Pulmonary artery endothelial cell (primary cell): Measurements from ENCODE around the gene NR3C1. TPM values are rescaled to one million over a fixed set of nuclear protein-coding genes. Genes with fewer than 3 reads are reported as not detected.

Experiments
- DNase-seq: peaks from one replicate; pipeline ENCODE4 v3.0.0-alpha.2; 2011; ENCODE audit warnings: low read depth, low spot score
- total RNA-seq: library from RNA; depleted of rRNA; stranded (reverse); fragments of >200 nt; gene quantifications from 2 replicates; pipeline ENCODE4 v1.2.3, GENCODE V29; 2014

Gene NR3C1
- total RNA-seq, 1 donor from 2014 or later = 25.0 TPM

DNA sequence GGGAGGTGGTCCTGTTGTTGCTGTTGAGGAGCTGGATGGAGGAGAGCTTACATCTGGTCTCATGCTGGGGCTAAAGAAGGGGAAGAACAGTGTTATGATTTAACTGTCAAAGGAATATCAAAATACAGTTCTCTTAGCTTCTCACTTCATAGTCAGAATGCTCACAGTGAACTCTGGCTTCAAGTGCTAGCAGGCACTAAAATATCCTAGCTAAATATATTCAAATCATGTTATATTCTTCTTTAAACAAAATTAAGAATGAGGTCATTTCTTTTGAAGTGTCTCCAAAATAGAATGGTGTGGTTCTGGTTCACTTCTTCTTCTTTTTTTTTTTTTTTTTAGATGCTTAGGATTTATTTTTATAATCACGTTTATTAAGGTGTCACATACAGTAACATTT, 89.4 kb downstream of the NR3C1 start:
- no peak for DNase-seq

DNA sequence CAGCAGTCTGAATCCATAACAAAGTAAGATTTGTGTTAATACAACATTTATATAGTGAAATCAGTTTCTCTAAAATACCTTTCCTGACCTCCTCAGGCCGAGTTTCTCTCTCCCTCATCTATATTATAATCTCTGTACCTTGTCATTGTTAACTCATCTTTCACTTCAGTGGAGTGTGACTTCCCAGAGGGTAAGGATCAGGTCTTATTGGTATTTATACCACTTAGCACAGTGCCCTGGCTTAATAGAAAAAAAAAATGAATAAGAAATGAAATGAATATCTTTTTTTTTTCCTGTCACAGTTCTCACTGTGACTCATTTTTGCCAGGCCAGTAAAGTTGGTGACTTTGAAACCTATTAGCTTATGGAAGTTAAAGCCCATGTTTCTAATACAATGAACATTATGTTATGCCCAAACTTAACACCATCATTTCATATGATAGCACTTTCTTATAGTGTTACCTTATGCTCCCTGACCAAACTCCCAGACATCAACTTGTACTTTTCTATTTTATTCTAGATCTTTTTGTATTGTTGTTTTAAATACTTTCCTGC, 90.1 kb downstream of the NR3C1 start:
- DNase-seq = no peak

DNA sequence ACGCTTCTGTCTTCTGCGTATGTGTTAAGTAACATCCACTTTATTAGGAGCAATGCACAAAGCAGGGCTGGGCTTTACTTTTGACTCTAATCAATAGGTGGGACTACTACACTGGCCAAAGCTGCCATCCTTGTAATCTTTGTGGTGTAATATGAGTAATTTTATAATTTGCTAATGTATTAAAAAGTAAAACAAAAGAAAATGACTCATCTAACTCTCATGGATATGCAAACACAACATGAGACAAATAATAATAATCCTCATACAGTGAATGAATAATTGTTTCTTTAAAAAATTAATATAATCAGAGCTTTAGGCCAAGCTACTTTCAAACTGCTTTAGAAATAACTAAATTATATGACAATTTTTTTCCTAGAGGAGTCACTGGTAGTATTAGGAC, 90.7 kb downstream of the NR3C1 start:
- DNase-seq = no peak

DNA sequence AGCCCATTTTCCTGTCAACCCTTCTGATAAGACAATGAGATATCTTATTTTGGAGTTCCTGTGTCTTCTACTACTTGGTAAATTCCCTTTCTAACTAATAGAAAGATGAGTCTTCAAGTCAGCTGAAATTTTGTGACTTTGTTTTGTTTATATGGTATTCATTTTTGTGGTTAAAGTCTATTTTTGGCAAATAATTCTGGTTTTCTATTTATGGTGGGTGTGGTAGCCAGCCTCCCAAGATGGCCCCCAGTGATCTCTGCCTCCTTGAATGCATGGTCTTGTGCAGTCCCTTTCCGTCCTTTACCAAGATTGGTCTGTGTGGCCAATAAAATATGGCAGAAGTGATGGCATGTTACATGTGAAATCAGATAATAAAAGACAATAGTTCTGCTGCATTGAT, 91.5 kb downstream of the NR3C1 start:
- no peak for DNase-seq

DNA sequence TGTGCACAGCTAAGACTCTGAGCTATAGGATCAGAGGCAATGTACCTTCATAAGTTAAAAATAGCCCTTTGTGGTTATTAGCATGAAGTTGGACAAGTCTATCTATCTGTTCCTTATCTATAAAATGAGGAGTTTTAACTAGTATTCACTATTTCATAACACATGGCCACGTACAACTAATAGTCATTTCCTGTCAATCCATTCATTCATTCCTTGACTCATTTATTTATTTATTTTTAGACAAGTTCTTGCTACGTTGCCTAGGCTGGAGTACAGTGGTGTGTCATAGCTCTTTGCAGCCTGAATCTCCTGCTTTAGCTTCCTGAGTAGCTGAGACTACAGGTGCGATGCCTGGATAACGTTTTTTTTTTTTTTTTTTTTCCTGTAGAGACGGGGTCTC, 92.1 kb downstream of the NR3C1 start:
- peak; percentile 63 for DNase-seq

DNA sequence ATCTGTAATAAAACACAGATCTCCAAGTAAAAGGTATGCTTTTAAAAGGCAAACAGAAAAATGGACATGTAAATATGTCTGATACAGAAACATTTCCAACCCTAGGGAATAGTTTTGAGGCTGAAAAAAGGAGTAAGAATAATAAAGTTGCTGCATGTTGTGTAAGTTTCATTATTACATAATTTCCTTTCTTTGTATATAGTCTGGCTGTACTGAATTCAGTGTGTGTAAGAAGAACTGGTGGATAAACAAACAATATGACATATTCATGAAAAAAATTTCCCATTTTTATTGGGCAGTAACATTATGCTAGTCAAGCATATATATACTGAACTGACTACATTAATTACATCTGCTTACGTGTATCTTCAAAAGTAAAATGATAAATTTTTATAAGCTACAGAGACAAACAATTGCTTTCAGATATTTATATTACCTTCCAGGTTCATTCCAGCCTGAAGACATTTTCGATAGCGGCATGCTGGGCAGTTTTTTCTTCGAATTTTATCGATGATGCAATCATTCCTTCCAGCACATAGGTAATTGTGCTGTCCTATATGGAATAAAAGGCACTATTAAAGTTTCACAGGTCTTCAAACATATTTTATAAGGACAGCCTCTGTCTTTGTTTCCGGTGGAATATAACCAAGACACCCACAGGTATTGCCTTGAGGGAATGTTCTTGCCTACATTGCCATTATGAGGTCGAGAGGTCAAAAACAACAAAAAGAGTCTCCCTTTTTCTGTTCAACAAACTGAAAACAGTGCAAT, 93.6 kb downstream of the NR3C1 start:
- DNase-seq = no peak

DNA sequence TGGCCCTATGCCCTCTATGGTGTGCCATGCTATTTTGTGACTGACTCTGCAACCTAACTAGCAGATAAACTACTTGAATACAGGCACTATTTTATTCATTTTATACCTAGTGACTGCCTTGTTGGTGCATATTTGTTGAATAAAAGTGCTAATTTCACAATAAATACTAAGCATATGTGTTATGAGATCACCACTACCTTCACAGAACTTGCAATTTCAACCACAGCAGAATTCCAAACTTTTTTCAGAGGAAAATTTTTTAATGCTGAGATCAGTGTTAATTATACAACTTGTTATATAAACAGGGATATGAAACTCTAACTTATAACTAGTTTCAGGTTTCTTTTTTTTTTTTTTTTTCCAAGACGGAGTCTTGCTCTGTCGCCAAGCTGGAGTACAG, 94.8 kb downstream of the NR3C1 start:
- no peak for DNase-seq

DNA sequence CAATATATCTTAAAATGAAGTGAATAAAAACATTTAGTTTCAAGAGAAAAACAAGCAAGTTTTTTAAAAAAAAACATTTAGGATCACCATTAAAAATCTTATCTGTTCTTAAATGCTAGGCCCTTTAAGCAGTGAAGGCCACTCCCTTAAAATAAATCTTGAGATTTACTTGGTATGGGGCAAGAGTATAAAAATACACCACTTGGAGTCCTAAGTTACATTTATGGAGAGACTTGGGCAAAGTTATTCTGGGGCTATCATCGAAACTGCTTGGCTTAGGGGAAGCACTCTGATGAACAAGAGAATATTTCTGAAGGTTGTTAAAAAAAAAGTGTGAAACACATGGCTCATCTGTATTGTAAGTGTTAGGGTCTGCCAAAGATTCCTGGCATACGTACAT, 97.4 kb downstream of the NR3C1 start:
- DNase-seq = no peak

DNA sequence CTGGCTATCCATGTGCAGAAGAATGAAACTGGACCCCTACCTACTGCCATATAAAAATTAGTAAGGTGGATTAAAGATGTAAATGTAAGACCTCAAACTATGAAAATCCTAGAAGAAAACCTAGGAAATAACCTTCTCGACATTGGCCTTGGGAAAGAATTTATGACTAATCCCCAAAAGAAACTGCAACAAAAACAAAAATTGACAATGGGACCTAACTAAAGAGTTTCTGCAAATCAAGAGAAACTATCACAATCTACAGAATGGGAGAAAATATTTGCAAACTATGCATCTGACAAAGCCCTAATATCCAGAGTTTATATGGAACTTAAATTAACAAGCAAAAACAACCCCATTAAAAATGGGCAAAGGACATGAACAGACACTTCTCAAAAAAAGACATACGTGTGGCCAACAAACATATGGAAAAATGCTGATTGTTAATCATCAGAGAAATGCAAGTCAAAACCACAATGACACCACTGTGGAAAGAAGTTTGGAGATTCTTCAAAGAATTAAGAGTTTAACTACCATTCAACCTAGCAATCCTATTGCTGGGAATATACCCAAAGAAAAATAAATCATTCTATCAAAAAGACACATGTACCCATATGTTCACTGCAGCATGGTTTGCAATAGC, 98.5 kb downstream of the NR3C1 start:
- no peak for DNase-seq

DNA sequence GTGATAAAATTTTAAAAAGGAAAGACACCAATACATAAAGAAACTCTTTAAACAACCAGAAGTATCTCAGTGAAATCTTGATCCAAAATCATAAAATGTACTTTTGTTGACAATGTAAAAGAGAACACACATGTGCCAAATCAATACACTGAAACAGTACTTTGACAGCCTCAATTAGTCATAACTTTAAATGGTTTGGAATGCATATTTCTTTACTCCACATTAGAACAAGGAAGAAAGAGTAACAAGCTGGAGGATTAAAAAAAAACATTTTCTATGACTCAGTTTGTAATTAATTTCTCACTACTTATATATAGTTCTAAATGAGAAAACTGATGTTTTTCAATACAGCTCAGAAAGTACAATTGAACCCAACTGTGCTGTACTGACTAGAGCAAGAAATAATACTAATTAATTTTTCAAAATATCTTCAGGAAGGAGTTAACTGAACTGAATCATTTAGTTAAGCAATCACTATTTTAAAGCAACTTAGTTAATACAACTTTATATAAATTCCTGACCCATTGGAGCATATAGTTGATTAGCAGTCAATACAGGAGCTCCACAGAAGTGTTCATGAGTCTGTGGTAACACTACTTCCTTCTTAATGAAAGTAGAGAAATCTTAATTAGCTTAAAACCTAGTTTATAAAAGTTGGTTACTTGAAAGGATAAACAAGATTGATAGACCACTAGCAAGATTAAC, 101.0 kb downstream of the NR3C1 start:
- DNase-seq = no peak

DNA sequence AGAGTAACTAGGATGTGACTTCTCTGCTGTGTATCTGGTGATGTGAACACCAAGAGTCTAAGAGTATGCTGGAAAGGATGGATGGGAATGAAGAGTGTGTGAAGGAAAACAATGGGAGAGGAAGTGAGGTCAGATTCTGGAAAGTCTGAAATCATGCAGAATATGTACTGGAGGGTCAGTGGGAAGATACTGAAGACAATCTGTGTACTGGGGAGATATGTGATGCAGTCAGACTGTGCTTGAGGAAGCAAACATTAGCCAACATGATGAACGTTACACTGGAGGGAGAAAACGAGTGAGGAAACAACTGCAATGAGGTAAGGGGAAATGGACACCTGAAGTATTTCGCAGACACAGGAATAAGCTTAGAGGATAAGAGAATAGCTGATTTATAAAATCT, 105.7 kb downstream of the NR3C1 start:
- no peak for DNase-seq

DNA sequence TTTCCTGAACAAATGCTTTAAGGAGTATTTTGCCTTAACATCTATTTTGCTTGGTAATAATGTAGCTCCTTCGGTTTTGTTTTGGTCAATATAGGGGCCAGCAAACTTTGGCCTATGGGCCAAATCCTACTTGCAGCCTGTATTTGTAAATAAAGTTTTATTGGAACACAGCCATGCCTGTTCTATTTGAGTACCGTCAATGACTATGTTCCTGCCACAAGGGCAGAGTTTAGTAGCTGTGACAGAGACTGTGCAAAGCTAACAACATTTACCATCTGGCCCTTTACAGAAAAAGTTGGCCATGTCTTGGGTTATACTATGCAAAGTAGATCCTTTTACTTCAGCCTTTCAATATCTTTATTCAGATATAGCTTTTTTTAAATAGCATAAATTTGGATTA, 113.4 kb downstream of the NR3C1 start:
- no peak for DNase-seq

DNA sequence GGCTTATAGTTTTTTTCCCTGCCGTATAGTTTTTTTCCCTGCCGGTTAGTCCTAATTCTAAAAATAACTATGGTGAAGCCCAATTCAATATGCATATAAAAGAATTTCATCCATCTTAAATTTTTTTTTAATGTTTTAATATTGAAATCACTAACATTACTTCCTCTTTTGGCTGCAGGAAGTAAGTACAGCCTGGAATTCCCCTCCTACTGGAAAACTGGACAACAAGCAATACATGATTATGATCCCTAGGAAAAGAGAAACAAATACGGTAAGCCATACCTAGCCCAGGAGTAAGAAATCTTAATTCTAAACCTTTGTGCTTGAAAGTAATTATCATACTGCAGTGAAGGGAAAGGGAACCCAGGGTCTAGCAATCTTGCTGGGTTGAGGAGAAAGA, 119.0 kb downstream of the NR3C1 start:
- no peak for DNase-seq

DNA sequence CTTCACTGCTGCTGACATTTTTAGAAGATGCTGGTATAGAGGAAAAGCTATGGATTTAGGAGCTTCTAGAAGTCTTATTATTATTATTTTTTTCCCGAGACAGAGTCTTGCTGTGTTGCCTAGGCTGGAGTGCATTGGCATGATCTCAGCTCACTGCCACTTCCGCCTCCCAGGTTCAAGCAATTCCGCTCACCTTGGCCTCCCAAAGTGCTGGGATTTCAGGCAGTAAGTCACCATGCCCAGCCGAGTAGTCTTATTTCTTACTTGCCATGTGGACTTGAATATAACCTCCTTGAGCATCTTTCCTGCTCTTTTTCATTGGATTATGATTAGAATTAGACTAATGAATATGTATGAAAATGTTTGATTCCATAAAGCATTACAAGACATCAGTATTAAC, 119.5 kb downstream of the NR3C1 start:
- no peak for DNase-seq

DNA sequence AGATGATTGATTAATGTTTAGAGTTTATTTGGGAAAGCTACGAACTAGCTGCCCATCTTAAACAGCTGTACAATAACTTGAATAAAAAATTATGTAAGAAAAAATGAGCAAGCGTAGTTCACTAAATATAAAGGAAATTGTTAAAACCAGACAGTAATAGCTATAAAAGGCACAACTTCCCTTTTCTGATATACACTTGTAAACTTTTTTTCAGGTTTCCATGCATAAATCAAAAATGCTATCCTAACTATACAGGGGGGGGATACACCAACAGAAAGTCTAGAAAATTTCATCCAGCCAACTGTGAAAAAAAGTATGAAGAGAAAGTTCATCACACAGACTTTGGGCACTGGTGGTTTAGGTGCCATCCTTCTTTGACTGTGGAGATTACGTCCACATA, 122.3 kb downstream of the NR3C1 start:
- DNase-seq = no peak

DNA sequence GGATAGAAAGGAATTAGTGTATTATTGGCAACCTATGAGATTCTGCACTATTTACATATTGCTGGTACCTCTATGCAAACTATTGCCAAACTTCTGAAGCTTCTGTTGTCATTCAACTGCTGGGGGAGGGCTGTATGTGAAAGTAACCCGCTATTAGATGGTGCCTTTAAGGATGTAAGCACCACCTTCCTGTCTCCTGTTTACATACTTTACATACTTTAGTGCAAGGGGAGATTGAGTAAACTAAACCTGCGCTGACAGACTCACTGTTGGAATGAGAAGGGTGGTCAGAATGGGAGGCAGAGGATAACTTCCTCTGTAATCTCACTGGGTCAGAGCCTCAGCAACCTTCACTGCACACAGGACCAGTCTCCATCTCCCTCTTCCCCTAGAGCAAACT, 123.8 kb downstream of the NR3C1 start:
- DNase-seq = no peak

DNA sequence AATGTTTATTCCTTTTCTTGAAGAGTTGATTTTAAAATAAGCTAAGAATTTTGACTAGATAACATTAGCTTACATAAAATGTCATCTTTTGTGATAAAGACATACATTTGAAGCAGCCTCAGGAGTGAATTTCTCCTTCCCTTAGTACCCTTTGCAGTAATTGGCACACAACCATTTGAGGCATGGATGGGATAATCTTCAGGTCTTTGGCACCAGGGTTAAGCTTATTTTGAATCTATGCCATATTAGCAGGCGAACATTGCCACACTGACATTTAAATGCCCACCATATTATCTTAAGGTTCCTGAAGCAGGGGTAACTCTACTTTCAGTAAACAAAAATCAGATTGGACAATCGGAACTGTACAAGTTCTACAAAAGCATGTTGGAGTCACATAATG, 126.0 kb downstream of the NR3C1 start:
- no peak for DNase-seq

DNA sequence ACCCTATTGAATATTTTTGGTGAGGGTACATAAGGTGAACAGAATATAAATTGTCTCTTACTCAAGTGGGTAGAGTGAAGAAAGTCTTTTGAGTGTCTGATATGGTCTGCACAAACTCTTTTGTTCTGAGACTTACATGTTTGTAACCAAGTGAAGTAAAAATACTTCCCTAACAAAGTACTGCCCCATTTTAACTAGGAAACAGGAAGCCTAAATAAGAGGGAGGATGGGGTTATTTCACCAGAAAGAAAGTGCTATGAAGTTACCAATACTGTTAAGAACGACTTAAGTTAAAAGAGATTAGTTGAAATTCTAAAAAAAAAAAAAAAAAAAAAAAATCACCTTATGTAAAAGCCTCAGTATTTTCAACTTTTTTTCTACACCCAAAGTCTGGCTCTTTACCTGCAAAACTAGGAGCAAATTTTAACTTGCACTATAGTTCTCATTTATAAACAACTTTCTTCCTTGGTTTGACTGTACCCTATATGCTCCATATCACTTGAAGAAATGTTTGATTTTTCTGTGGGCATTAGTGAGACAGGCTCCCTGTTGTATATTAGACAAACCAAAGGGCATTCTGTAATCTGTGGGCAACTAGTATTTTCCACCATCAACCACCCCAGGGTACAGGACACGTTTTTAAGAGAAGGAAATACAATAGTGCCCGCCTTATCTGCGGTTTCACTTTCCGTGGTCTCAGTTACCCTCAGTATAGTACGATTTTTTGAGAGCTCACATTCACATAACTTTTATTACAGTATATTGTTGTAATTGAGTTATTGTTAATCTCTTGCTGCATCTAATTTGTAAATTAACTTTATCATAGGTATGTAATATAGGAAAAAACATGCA, 127.7 kb downstream of the NR3C1 start:
- no peak for DNase-seq

DNA sequence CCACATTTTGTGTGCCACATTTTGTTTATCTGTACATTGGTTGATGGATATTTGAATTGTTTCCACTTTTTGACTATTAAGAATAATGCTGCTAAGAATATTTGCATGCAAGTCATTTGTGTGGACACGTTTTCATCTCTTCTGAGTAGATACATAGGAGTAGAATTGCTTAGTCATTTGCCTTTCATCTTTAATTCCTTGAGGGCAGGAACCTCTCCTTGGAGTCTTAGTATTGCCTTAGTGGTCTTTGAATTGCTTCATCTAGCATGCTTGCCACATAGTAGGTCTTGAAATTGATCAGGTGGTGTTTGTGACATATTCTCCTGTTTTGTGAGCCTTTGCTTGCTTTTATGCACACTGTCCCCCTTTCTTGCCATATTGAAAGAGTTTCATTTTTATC, 128.5 kb downstream of the NR3C1 start:
- no peak for DNase-seq

DNA sequence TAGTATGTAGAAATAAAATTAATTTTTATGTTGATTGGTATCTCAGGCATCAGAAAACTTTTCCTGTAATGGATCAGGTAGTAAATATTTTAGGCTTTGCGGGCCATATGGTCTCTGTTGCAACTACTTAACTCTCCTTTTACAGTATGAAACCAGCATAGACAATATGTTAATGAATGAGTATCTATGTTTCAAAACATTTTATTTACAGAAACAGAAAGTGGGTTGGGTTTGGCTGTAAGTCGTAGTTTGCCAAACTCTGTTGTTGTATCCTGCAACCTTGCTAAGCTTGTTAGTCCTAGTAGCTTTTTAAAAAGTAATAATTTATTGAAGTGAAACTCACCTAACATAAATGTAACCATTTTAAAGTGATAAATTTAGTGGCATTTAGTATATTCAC, 132.1 kb downstream of the NR3C1 start:
- DNase-seq = no peak

DNA sequence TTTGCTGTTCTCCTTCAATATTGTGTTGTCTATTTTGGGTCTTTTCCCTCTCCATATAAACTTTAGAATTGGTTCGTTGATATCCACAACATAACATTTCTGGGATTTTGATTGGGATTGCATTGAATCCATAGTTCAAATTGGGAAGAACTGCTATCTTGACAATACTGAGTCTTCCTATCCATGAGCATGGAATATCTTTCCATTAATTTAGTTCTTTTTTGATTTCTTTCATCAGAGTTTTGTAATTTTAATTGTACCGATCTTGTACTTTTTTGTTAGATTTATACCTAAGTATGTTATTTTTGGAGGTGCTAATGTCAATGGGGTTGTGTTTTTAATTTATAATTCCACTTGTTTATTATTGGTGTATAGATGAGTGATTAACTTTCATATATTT, 135.1 kb downstream of the NR3C1 start:
- no peak for DNase-seq

DNA sequence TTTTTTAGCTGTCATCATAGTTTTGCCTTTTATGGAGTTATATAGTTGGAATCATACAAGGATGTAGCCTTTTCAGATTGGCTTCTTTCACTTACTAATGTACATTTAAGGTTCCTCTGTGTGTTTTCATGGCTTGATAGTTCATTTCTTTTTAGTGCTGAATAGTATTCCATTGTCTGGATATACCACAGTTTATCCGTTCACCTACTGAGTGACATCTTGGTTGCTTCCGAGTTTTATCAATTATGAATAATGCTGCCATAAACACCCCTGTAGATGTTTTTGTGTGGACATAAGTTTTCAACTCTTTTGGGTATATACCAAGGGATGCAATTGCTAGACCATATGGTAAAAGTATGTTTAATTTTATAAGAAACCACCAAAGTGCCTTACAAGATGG, 136.3 kb downstream of the NR3C1 start:
- no peak for DNase-seq
